COR-L47 (cell line): ENCODE measurements around the gene CPED1.
"Not testable (repeated sequence)": the region's sequence is repeated elsewhere in the genome, so short reads cannot be mapped to it uniquely, and the experiment has no call there.

Source experiments
- DNase-seq: peaks from one replicate; lab custom pipeline; 2025; lab: John Stamatoyannopoulos, UW

Gene CPED1

GRCh38 chr7:121186746-121187145 lies 198.2 kb downstream of the CPED1 start:
- no peak for DNase-seq

GRCh38 chr7:121187222-121187621 lies 198.7 kb downstream of the CPED1 start:
- DNase-seq: no peak

GRCh38 chr7:121187676-121188075 lies 199.2 kb downstream of the CPED1 start:
- no peak for DNase-seq

- no peak for DNase-seq
These were observed 204.3 kb downstream of the CPED1 start for GRCh38 chr7:121192834-121193233.

GRCh38 chr7:121195010-121195409 lies 206.5 kb downstream of the CPED1 start:
- no peak for DNase-seq

GRCh38 chr7:121195874-121196273 lies 207.4 kb downstream of the CPED1 start:
- DNase-seq: no peak

- no peak for DNase-seq
These were observed 207.8 kb downstream of the CPED1 start for GRCh38 chr7:121196286-121196685.

- no peak for DNase-seq
These were observed 208.9 kb downstream of the CPED1 start for GRCh38 chr7:121197455-121197854.

- no peak for DNase-seq
These were observed 210.0 kb downstream of the CPED1 start for GRCh38 chr7:121198502-121198901.

- DNase-seq: no peak
These were observed 213.6 kb downstream of the CPED1 start for GRCh38 chr7:121202125-121202524.

- DNase-seq: no peak
These were observed 214.3 kb downstream of the CPED1 start for GRCh38 chr7:121202834-121203233.

GRCh38 chr7:121204537-121204936 lies 216.0 kb downstream of the CPED1 start:
- peak; percentile 18 for DNase-seq

GRCh38 chr7:121205777-121206176 lies 217.3 kb downstream of the CPED1 start:
- no peak for DNase-seq

GRCh38 chr7:121211253-121211652 lies 222.7 kb downstream of the CPED1 start:
- DNase-seq: no peak

- DNase-seq: no peak
These were observed 223.5 kb downstream of the CPED1 start for GRCh38 chr7:121212036-121212435.

- no peak for DNase-seq
These were observed 226.1 kb downstream of the CPED1 start for GRCh38 chr7:121214657-121215056.

- DNase-seq: no peak
These were observed 230.5 kb downstream of the CPED1 start for GRCh38 chr7:121219026-121219425.

- not testable (repeated sequence) for DNase-seq
These were observed 232.6 kb downstream of the CPED1 start for GRCh38 chr7:121221108-121221507.

GRCh38 chr7:121228779-121229178 lies 240.3 kb downstream of the CPED1 start:
- DNase-seq: no peak

GRCh38 chr7:121235201-121235600 lies 246.7 kb downstream of the CPED1 start:
- no peak for DNase-seq

- no peak for DNase-seq
These were observed 249.1 kb downstream of the CPED1 start for GRCh38 chr7:121237601-121238000.

- peak; percentile 14 for DNase-seq
These were observed 255.8 kb downstream of the CPED1 start for GRCh38 chr7:121244120-121244870.

GRCh38 chr7:121251367-121251766 lies 262.9 kb downstream of the CPED1 start:
- not testable (repeated sequence) for DNase-seq
